ENCODE data around the gene TRIM9.
"Not testable (repeated sequence)": the region's sequence is repeated elsewhere in the genome, so short reads cannot be mapped to it uniquely, and the experiment has no call there.

Gene TRIM9

GRCh38 chr14:50955373-50956043 is 139.4 kb downstream of the TRIM9 start:
- peak in 1 of 2 donors; percentile 63 for DNase-seq

- DNase-seq, result no peak
Observed at GRCh38 chr14:50954811-50955372, 140.0 kb downstream of the TRIM9 start.

GRCh38 chr14:50953502-50953901 is 141.4 kb downstream of the TRIM9 start:
- DNase-seq, result no peak

- DNase-seq, result no peak
Observed at GRCh38 chr14:50951032-50951431, 143.9 kb downstream of the TRIM9 start.

- no peak for DNase-seq
Observed at GRCh38 chr14:50948205-50948604, 146.7 kb downstream of the TRIM9 start.

- DNase-seq, result no peak
Observed at GRCh38 chr14:50947446-50947845, 147.5 kb downstream of the TRIM9 start.

- no peak for DNase-seq
Observed at GRCh38 chr14:50946234-50946935, 148.5 kb downstream of the TRIM9 start.

GRCh38 chr14:50944647-50945413 is 150.1 kb downstream of the TRIM9 start:
- no peak for DNase-seq

GRCh38 chr14:50943943-50944646 is 150.8 kb downstream of the TRIM9 start, which contains the start of gene PYGL:
PYGL (minus strand) TSS chr14:50944483; CDS start chr14:50944403, 80 bp downstream.
- DNase-seq, result peak; percentile 9 to 19

GRCh38 chr14:50943261-50943942 is 151.5 kb downstream of the TRIM9 start:
- no peak for DNase-seq

- not testable (repeated sequence) for DNase-seq
Observed at GRCh38 chr14:50941638-50942037, 153.3 kb downstream of the TRIM9 start.

- DNase-seq, result no peak
Observed at GRCh38 chr14:50941151-50941550, 153.8 kb downstream of the TRIM9 start.

GRCh38 chr14:50937800-50938199 is 157.1 kb downstream of the TRIM9 start:
- no peak for DNase-seq

- DNase-seq, result no peak
Observed at GRCh38 chr14:50937325-50937724, 157.6 kb downstream of the TRIM9 start.

GRCh38 chr14:50936882-50937281 is 158.0 kb downstream of the TRIM9 start:
- no peak for DNase-seq

- DNase-seq, result no peak
Observed at GRCh38 chr14:50936016-50936340, 158.9 kb downstream of the TRIM9 start.

- no peak for DNase-seq
Observed at GRCh38 chr14:50935126-50936015, 159.5 kb downstream of the TRIM9 start.

GRCh38 chr14:50932592-50933495 is 162.1 kb downstream of the TRIM9 start:
- no peak for DNase-seq

GRCh38 chr14:50932156-50932555 is 162.7 kb downstream of the TRIM9 start:
- DNase-seq, result no peak

- DNase-seq, result no peak
Observed at GRCh38 chr14:50931559-50931958, 163.3 kb downstream of the TRIM9 start.

All from CD4-positive, alpha-beta T cell treated with Interferon alpha-2 for 1 hour (primary cell).